ENCODE data around the gene PCSK1N. TPM values are rescaled to one million over a fixed set of nuclear protein-coding genes. Genes with fewer than 3 reads are reported as not detected.

Gene PCSK1N
- total and polyA plus RNA-seq, 3 experiments from 2014 or later: 2.3 to 11.1 (median 3.2) TPM

GRCh38 chrX:48816014-48816810 lies 19.2 kb downstream of the PCSK1N start:
- peaks cover 0 to 56% (median 4%) of the 10 kb centered on the region in 3 donors for H3K36me3 Mint-ChIP-seq
- Histone ChIP-seq H3K4me1 (ENCODE audit: insufficient read depth, low read length) (no peaks in the 10 kb centered on the region), H3K4me3 (ENCODE audit: low read length) (no peak overlapping the region), H3K27ac (ENCODE audit: low read depth, low read length) (no peak overlapping the region), H3K9me3 (ENCODE audit: low read length) (no peaks in the 10 kb centered on the region), H3K27me3 (ENCODE audit: insufficient read depth, low read length, poor library complexity, severe bottlenecking) (no peaks in the 10 kb centered on the region), H3K36me3 (ENCODE audit: insufficient read depth, low read length) (no peaks in the 10 kb centered on the region)
- H3K27ac Mint-ChIP-seq: peak overlapping the region in 1 of 8 donors; percentile 19
- H3K4me3 Mint-ChIP-seq: no peak overlapping the region
- H3K9me3 Mint-ChIP-seq: no peaks in the 10 kb centered on the region
- H3K27me3 Mint-ChIP-seq: peaks cover 0 to 7% of the 10 kb centered on the region in 2 donors
- DNase-seq: no peak
- POLR2A ChIA-PET: interaction anchor here (0.6 kb wide), 1 partner anchor 108 kb away, joined by 5 read pairs; no protein-coding TSS in a partner anchor
- no peaks in the 10 kb centered on the region for H3K4me1 Mint-ChIP-seq
- CTCF ChIA-PET: no interaction called here

GRCh38 chrX:48815266-48815665 lies 20.1 kb downstream of the PCSK1N start:
- no peak overlapping the region for H3K27ac ChIP-seq (ENCODE audit: low read depth, low read length)
- no peaks in the 10 kb centered on the region for H3K9me3 ChIP-seq (ENCODE audit: low read length)
- no peaks in the 10 kb centered on the region for H3K27me3 ChIP-seq (ENCODE audit: insufficient read depth, low read length, poor library complexity, severe bottlenecking)
- no peaks in the 10 kb centered on the region for H3K4me1 ChIP-seq (ENCODE audit: insufficient read depth, low read length)
- ChIA-PET POLR2A (no interaction called here), CTCF (no interaction called here)
- no peak overlapping the region for H3K4me3 Mint-ChIP-seq
- no peak overlapping the region for H3K27ac Mint-ChIP-seq
- H3K4me1 Mint-ChIP-seq: no peaks in the 10 kb centered on the region
- H3K27me3 Mint-ChIP-seq: peaks cover 0 to 7% of the 10 kb centered on the region in 2 donors
- no peaks in the 10 kb centered on the region for H3K36me3 ChIP-seq (ENCODE audit: insufficient read depth, low read length)
- DNase-seq: no peak
- no peaks in the 10 kb centered on the region for H3K9me3 Mint-ChIP-seq
- no peak overlapping the region for H3K4me3 ChIP-seq (ENCODE audit: low read length)
- H3K36me3 Mint-ChIP-seq: peaks cover 0 to 59% (median 4%) of the 10 kb centered on the region in 3 donors

GRCh38 chrX:48814722-48815121 lies 20.7 kb downstream of the PCSK1N start:
- no peaks in the 10 kb centered on the region for H3K4me1 ChIP-seq (ENCODE audit: insufficient read depth, low read length)
- H3K9me3 ChIP-seq (ENCODE audit: low read length): no peaks in the 10 kb centered on the region
- H3K36me3 Mint-ChIP-seq: peaks cover 0 to 58% (median 4%) of the 10 kb centered on the region in 3 donors
- no peak overlapping the region for H3K4me3 Mint-ChIP-seq
- H3K27me3 ChIP-seq (ENCODE audit: insufficient read depth, low read length, poor library complexity, severe bottlenecking): no peaks in the 10 kb centered on the region
- H3K27ac Mint-ChIP-seq: no peak overlapping the region
- H3K9me3 Mint-ChIP-seq: no peaks in the 10 kb centered on the region
- H3K4me3 ChIP-seq (ENCODE audit: low read length): no peak overlapping the region
- CTCF ChIA-PET: no interaction called here
- POLR2A ChIA-PET: no interaction called here
- H3K27ac ChIP-seq (ENCODE audit: low read depth, low read length): no peak overlapping the region
- H3K4me1 Mint-ChIP-seq: no peaks in the 10 kb centered on the region
- H3K36me3 ChIP-seq (ENCODE audit: insufficient read depth, low read length): no peaks in the 10 kb centered on the region
- DNase-seq: no peak
- peaks cover 0 to 7% of the 10 kb centered on the region in 2 donors for H3K27me3 Mint-ChIP-seq

GRCh38 chrX:48813644-48814043 lies 21.8 kb downstream of the PCSK1N start:
- H3K36me3 Mint-ChIP-seq: peaks cover 0 to 51% (median 4%) of the 10 kb centered on the region in 3 donors

GRCh38 chrX:48806081-48806480 lies 29.3 kb downstream of the PCSK1N start:
- DNase-seq: no peak
- no peak overlapping the region for H3K4me3 ChIP-seq (ENCODE audit: low read length)
- Mint-ChIP-seq H3K9me3 (no peaks in the 10 kb centered on the region), H3K36me3 (peaks cover 0 to 40% (median 0%) of the 10 kb centered on the region in 3 donors), H3K4me3 (no peak overlapping the region), H3K4me1 (peaks cover 7 to 15% (median 10%) of the 10 kb centered on the region in 3 donors), H3K27me3 (peaks cover 0 to 1% of the 10 kb centered on the region in 2 donors), H3K27ac (peak overlapping the region in 2 of 8 donors; percentile 29 to 39)
- H3K36me3 ChIP-seq (ENCODE audit: insufficient read depth, low read length): no peaks in the 10 kb centered on the region
- no peaks in the 10 kb centered on the region for H3K27me3 ChIP-seq (ENCODE audit: insufficient read depth, low read length, poor library complexity, severe bottlenecking)
- no peaks in the 10 kb centered on the region for H3K4me1 ChIP-seq (ENCODE audit: insufficient read depth, low read length)
- H3K9me3 ChIP-seq (ENCODE audit: low read length): no peaks in the 10 kb centered on the region
- no peak overlapping the region for H3K27ac ChIP-seq (ENCODE audit: low read depth, low read length)
- CTCF ChIA-PET: no interaction called here
- POLR2A ChIA-PET: no interaction called here

More at GRCh38 chrX:48813644-48814043, 21.8 kb downstream of the PCSK1N start:
- ChIA-PET CTCF (no interaction called here), POLR2A (no interaction called here)
- H3K4me3 ChIP-seq (ENCODE audit: low read length): no peak overlapping the region
- H3K27ac ChIP-seq (ENCODE audit: low read depth, low read length): no peak overlapping the region
- H3K27me3 ChIP-seq (ENCODE audit: insufficient read depth, low read length, poor library complexity, severe bottlenecking): no peaks in the 10 kb centered on the region
- Mint-ChIP-seq H3K4me1 (no peaks in the 10 kb centered on the region), H3K27ac (no peak overlapping the region), H3K27me3 (peaks cover 0 to 7% of the 10 kb centered on the region in 2 donors), H3K4me3 (no peak overlapping the region), H3K9me3 (no peaks in the 10 kb centered on the region)
- H3K4me1 ChIP-seq (ENCODE audit: insufficient read depth, low read length): no peaks in the 10 kb centered on the region
- H3K9me3 ChIP-seq (ENCODE audit: low read length): no peaks in the 10 kb centered on the region
- no peak for DNase-seq
- no peaks in the 10 kb centered on the region for H3K36me3 ChIP-seq (ENCODE audit: insufficient read depth, low read length)

- ChIA-PET CTCF (no interaction called here), POLR2A (interaction anchor here (0.6 kb wide), 1 partner anchor 18 kb away, joined by 4 read pairs; no protein-coding TSS in a partner anchor)
- Histone ChIP-seq H3K27ac (ENCODE audit: low read depth, low read length) (peak overlapping the region; percentile 94), H3K4me3 (ENCODE audit: low read length) (peak overlapping the region; percentile 74), H3K27me3 (ENCODE audit: insufficient read depth, low read length, poor library complexity, severe bottlenecking) (no peaks in the 10 kb centered on the region), H3K4me1 (ENCODE audit: insufficient read depth, low read length) (peaks cover 5% of the 10 kb centered on the region), H3K9me3 (ENCODE audit: low read length) (no peaks in the 10 kb centered on the region), H3K36me3 (ENCODE audit: insufficient read depth, low read length) (no peaks in the 10 kb centered on the region)
- H3K27ac Mint-ChIP-seq: peak overlapping the region in 6 of 8 donors; percentile 63 to 100 (median 99)
- peaks cover 0 to 3% of the 10 kb centered on the region in 2 donors for H3K27me3 Mint-ChIP-seq
- DNase-seq: no peak
- peak overlapping the region; percentile 45 to 97 (median 94) for H3K4me3 Mint-ChIP-seq
- peaks cover 13 to 23% (median 15%) of the 10 kb centered on the region in 3 donors for H3K4me1 Mint-ChIP-seq
- no peaks in the 10 kb centered on the region for H3K9me3 Mint-ChIP-seq
- peaks cover 0 to 35% (median 0%) of the 10 kb centered on the region in 3 donors for H3K36me3 Mint-ChIP-seq
Observed at GRCh38 chrX:48802905-48803200, 32.6 kb downstream of the PCSK1N start.

GRCh38 chrX:48802089-48802904 lies 33.1 kb downstream of the PCSK1N start:
- POLR2A ChIA-PET: interaction anchor here (0.6 to 1.9 kb wide), 10 partner anchors 19 to 1117 kb away, joined by 3 to 9 read pairs (median 4); partner anchors contain the start of genes GRIPAP1, PQBP1, SUV39H1 and TIMM17B
- H3K27me3 ChIP-seq (ENCODE audit: insufficient read depth, low read length, poor library complexity, severe bottlenecking): no peaks in the 10 kb centered on the region
- no peaks in the 10 kb centered on the region for H3K9me3 ChIP-seq (ENCODE audit: low read length)
- peaks cover 13 to 23% (median 15%) of the 10 kb centered on the region in 3 donors for H3K4me1 Mint-ChIP-seq
- peaks cover 0 to 35% (median 0%) of the 10 kb centered on the region in 3 donors for H3K36me3 Mint-ChIP-seq
- peak overlapping the region; percentile 91 to 98 (median 95) for H3K4me3 Mint-ChIP-seq
- DNase-seq: peak in 2 of 5 donors; percentile 31 to 62
- H3K27ac ChIP-seq (ENCODE audit: low read depth, low read length): peak overlapping the region; percentile 94
- peaks cover 0 to 3% of the 10 kb centered on the region in 2 donors for H3K27me3 Mint-ChIP-seq
- H3K27ac Mint-ChIP-seq: peak overlapping the region; percentile 92 to 100 (median 98)
- CTCF ChIA-PET: interaction anchor here (0.9 to 1.8 kb wide), 3 partner anchors 65 to 154 kb away, joined by 3 to 6 read pairs (median 5); partner anchors contain the start of genes PQBP1 and TIMM17B
- H3K4me3 ChIP-seq (ENCODE audit: low read length): peak overlapping the region; percentile 74
- H3K9me3 Mint-ChIP-seq: no peaks in the 10 kb centered on the region
- peaks cover 5% of the 10 kb centered on the region for H3K4me1 ChIP-seq (ENCODE audit: insufficient read depth, low read length)
- H3K36me3 ChIP-seq (ENCODE audit: insufficient read depth, low read length): no peaks in the 10 kb centered on the region
